Measurements from ENCODE around the gene ACYP1. TPM values are rescaled to one million over a fixed set of nuclear protein-coding genes. Genes with fewer than 3 reads are reported as not detected.

The ACYP1 gene
- polyA plus RNA-seq, 1 of the 3 experiments (the other 2 are of a cell fraction), result 53.5 TPM

DNA sequence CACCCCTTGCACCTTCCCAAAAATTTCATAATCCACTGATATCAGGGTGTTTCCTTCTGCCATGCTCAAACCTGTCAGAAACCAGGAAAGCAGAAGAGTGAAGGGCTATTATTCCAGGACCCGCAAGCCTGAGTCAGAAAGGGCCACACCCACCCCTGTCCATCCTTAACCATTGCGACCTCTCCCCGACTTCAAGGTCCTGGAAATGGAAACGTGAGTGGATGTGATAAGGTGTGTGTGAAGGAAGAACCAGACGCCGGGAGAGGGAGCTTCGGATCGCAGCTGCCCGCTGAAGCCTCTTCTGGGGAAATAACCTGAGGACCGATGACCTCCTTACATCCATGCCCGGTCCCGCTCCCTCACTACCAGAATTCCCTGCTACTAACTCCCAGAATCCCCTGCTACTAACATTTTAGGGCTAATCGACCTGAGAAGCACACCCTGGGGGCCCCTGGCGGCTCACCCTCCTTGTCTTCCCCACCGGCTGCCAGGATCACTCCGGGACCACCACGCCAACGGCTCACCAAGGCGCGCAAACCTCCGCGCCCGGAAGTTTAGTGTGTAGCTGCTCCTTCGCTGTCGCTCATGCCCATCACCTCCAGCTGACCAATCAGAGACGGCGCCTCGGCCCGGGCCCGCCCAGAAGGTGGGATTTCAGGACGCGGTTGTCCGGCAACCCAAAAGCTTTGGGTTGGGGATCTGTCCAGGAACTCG, at the start of gene ACYP1 (continued):
- TF ChIP-seq, protein P1, sequence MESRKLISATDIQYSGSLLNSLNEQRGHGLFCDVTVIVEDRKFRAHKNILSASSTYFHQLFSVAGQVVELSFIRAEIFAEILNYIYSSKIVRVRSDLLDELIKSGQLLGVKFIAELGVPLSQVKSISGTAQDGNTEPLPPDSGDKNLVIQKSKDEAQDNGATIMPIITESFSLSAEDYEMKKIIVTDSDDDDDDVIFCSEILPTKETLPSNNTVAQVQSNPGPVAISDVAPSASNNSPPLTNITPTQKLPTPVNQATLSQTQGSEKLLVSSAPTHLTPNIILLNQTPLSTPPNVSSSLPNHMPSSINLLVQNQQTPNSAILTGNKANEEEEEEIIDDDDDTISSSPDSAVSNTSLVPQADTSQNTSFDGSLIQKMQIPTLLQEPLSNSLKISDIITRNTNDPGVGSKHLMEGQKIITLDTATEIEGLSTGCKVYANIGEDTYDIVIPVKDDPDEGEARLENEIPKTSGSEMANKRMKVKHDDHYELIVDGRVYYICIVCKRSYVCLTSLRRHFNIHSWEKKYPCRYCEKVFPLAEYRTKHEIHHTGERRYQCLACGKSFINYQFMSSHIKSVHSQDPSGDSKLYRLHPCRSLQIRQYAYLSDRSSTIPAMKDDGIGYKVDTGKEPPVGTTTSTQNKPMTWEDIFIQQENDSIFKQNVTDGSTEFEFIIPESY (IDR thresholded peaks at IDR 0.05; ENCODE audit: borderline replicate concordance, low read depth), result no peak
- TF ChIP-seq, protein P2, sequence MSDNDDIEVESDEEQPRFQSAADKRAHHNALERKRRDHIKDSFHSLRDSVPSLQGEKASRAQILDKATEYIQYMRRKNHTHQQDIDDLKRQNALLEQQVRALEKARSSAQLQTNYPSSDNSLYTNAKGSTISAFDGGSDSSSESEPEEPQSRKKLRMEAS (IDR thresholded peaks at IDR 0.05; ENCODE audit: low read depth), result peak; percentile 69
- TF ChIP-seq TCF12 (IDR thresholded peaks at IDR 0.05) (no peak), NRF1 (IDR thresholded peaks at IDR 0.05; ENCODE audit: low read depth, low read length) (no peak), MXI1 (IDR thresholded peaks at IDR 0.05; ENCODE audit: low read depth, low read length) (peak; percentile 76; the same call in 1 of the 2 replicates), TAF1 (IDR thresholded peaks at IDR 0.05; ENCODE audit: borderline replicate concordance, low read depth, low read length) (peak; percentile 52), FOXJ3 (CRISPR knock-in tag; IDR thresholded peaks at IDR 0.05) (no peak), ELF1 (IDR thresholded peaks at IDR 0.05) (peak; percentile 75), EP300 (IDR thresholded peaks at IDR 0.05; ENCODE audit: borderline replicate concordance in 1 of 2, low read depth in 1 of 2, low read length in 1 of 2) (no peak), POLR2AphosphoS5 (IDR thresholded peaks at IDR 0.05; ENCODE audit: low read depth, low read length) (peak; percentile 76; the same call in 1 of the 2 replicates), GATA2 (CRISPR knock-in tag; IDR thresholded peaks at IDR 0.05) (no peak), JUND (IDR thresholded peaks at IDR 0.05) (no peak)
- TF ChIP-seq, protein P3, sequence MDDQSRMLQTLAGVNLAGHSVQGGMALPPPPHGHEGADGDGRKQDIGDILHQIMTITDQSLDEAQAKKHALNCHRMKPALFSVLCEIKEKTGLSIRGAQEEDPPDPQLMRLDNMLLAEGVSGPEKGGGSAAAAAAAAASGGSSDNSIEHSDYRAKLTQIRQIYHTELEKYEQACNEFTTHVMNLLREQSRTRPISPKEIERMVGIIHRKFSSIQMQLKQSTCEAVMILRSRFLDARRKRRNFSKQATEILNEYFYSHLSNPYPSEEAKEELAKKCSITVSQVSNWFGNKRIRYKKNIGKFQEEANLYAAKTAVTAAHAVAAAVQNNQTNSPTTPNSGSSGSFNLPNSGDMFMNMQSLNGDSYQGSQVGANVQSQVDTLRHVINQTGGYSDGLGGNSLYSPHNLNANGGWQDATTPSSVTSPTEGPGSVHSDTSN (IDR thresholded peaks at IDR 0.05), result peak; percentile 99

DNA sequence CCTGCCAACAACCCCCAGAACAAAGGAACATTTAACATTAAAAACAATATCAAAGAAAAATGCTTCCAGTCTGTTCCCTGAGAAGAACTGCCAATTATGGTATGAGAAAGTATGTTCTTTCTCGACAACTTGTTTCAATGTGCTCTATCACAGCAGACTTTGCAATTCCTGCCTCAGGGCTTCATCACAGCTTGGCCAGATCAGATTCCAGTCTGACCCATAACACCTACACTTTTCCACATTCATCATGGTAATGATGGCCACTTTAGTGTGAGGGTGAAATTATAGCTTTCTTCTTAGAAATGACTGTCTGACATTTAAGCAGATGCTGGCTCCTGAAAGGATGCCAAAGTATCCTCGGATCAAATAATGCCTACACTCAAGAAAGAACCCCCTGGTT, 46.1 kb upstream of the ACYP1 start:
- H3K9me3 ChIP-seq, result no peaks in the 10 kb centered on the region
- 76% methylated on average over 2 of the region's 2 CpGs for WGBS (ENCODE audit: low lambda C conversion rate)
- peaks cover 47 to 86% of the 10 kb centered on the region in 2 experiments for H3K36me3 ChIP-seq (replicated peaks in 1 of 2; ENCODE audit: control insufficient read depth in 1 of 2, insufficient read depth in 2 of 2, low read length in 1 of 2)
- H3K27me3 ChIP-seq (ENCODE audit: insufficient read depth), result no peaks in the 10 kb centered on the region
- H3K4me1 ChIP-seq (ENCODE audit: control insufficient read depth in 1 of 2, insufficient read depth in 2 of 2, low read depth in 1 of 2, low read length in 1 of 2), result no peaks in the 10 kb centered on the region
- H3F3A ChIP-seq (replicated peaks; ENCODE audit: insufficient read depth), result no peaks in the 10 kb centered on the region
- H4K20me1 ChIP-seq (ENCODE audit: insufficient read depth), result no peaks in the 10 kb centered on the region
- ChIA-PET CTCF (interaction anchor here (0.8 to 2.0 kb wide), 3 partner anchors 15 to 163 kb away, joined by 4 to 9 read pairs (median 4); no protein-coding TSS in a partner anchor), POLR2A (no interaction called here)
- H3K9me2 ChIP-seq, result no peaks in the 10 kb centered on the region
- H3K27ac ChIP-seq (ENCODE audit: low read depth in 2 of 2, low read length in 1 of 2), result no peak overlapping the region
- H3K4me2 ChIP-seq, result no peak overlapping the region
- H3K79me2 ChIP-seq (ENCODE audit: insufficient read depth), result no peaks in the 10 kb centered on the region
- H3K9ac ChIP-seq, result no peak overlapping the region
- H3K4me3 ChIP-seq (ENCODE audit: low read depth in 2 of 2, low read length in 1 of 2), result no peak overlapping the region
- no peak overlapping the region for H2AFZ ChIP-seq (ENCODE audit: low read depth)
- DNase-seq, result no peak
- no peak for TF ChIP-seq FOSL2 (IDR thresholded peaks at IDR 0.05; ENCODE audit: borderline replicate concordance, low read depth)
- TF ChIP-seq YY1 (IDR thresholded peaks at IDR 0.05; ENCODE audit: low read depth), result no peak
- TF ChIP-seq RXRA (IDR thresholded peaks at IDR 0.05; ENCODE audit: borderline replicate concordance, low read depth), result no peak
- TF ChIP-seq JUND (IDR thresholded peaks at IDR 0.05), result no peak
- TF ChIP-seq, protein P1 (IDR thresholded peaks at IDR 0.05; ENCODE audit: borderline replicate concordance, low read depth), result no peak
- no peak for TF ChIP-seq RAD21 (IDR thresholded peaks at IDR 0.05; ENCODE audit: low read length)
- TF ChIP-seq SIN3A (IDR thresholded peaks at IDR 0.05; ENCODE audit: borderline replicate concordance, low read depth, low read length), result no peak
- no peak for TF ChIP-seq POLR2AphosphoS5 (IDR thresholded peaks at IDR 0.05; ENCODE audit: low read depth, low read length)
- TF ChIP-seq RCOR1 (IDR thresholded peaks at IDR 0.05; ENCODE audit: low read length), result no peak
- TF ChIP-seq, protein P4, sequence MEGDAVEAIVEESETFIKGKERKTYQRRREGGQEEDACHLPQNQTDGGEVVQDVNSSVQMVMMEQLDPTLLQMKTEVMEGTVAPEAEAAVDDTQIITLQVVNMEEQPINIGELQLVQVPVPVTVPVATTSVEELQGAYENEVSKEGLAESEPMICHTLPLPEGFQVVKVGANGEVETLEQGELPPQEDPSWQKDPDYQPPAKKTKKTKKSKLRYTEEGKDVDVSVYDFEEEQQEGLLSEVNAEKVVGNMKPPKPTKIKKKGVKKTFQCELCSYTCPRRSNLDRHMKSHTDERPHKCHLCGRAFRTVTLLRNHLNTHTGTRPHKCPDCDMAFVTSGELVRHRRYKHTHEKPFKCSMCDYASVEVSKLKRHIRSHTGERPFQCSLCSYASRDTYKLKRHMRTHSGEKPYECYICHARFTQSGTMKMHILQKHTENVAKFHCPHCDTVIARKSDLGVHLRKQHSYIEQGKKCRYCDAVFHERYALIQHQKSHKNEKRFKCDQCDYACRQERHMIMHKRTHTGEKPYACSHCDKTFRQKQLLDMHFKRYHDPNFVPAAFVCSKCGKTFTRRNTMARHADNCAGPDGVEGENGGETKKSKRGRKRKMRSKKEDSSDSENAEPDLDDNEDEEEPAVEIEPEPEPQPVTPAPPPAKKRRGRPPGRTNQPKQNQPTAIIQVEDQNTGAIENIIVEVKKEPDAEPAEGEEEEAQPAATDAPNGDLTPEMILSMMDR (IDR thresholded peaks at IDR 0.05), result no peak
- TF ChIP-seq, protein P3 (IDR thresholded peaks at IDR 0.05), result no peak
- TF ChIP-seq, protein P5, sequence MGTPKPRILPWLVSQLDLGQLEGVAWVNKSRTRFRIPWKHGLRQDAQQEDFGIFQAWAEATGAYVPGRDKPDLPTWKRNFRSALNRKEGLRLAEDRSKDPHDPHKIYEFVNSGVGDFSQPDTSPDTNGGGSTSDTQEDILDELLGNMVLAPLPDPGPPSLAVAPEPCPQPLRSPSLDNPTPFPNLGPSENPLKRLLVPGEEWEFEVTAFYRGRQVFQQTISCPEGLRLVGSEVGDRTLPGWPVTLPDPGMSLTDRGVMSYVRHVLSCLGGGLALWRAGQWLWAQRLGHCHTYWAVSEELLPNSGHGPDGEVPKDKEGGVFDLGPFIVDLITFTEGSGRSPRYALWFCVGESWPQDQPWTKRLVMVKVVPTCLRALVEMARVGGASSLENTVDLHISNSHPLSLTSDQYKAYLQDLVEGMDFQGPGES (IDR thresholded peaks at IDR 0.05; ENCODE audit: low read depth, low read length), result no peak

Measured in SK-N-SH (cell line).